Upper lobe of left lung (tissue), 6 donors: Measurements from ENCODE around the gene SMPD3. TPM values are rescaled to one million over a fixed set of nuclear protein-coding genes. Genes with fewer than 3 reads are reported as not detected.

Source experiments
- ATAC-seq, 2 donors: fragments of 200-7000 bp; cut with Tn5 transposase; one replicate each; pipeline ENCODE4 v1.9.1; 2022; ENCODE audit warnings: mild to moderate bottlenecking in 2 of 2, moderate library complexity in 2 of 2; ENCODE audit not compliant: low FRiP score in 2 of 2
- DNase-seq, 2 donors: peaks; one replicate each; pipeline ENCODE4 v3.0.0-alpha.2; 2019 to 2020
- H3K27ac ChIP-seq, 4 donors: fragments of 200-600 bp; sonication (generic); one replicate each; pipeline ENCODE4 v1.5.1; 2016 to 2019
- H3K27me3 ChIP-seq, 4 donors: fragments of 200-600 bp; sonication (generic); one replicate each; pipeline ENCODE4 v1.5.1; 2017 to 2019
- H3K36me3 ChIP-seq, 4 donors: fragments of 200-600 bp; sonication (generic); one replicate each; pipeline ENCODE4 v1.5.1; 2016 to 2019
- H3K4me1 ChIP-seq, 4 donors: fragments of 200-600 bp; sonication (generic); one replicate each; pipeline ENCODE4 v1.5.1; 2018 to 2019
- H3K4me3 ChIP-seq, 4 donors: fragments of 200-600 bp; sonication (generic); one replicate each; pipeline ENCODE4 v1.5.1; 2017 to 2019; ENCODE audit warnings: mild to moderate bottlenecking in 2 of 4, moderate library complexity in 1 of 4
- H3K9me3 ChIP-seq, 4 donors: fragments of 200-600 bp; sonication (generic); one replicate each; pipeline ENCODE4 v1.5.1; 2018 to 2019
- CTCF ChIP-seq, 6 experiments: fragments of 450-650 bp in 4 of 6; fragments of 200-600 bp in 2 of 6; sonication (generic) in 2 of 6; IDR thresholded peaks; one replicate each; pipeline ENCODE4 v1.5.1; 2016 to 2019; ENCODE audit warnings: antibody characterized with exemption in 6 of 6
- EP300 ChIP-seq, 4 donors: sonication (generic); formaldehyde crosslinking; IDR thresholded peaks; one replicate each; pipeline ENCODE4 v1.5.1; 2017; ENCODE audit warnings: antibody characterized with exemption in 4 of 4, control low read depth in 2 of 4
- POLR2A ChIP-seq, 4 donors: fragments of 450-650 bp; IDR thresholded peaks; one replicate each; pipeline ENCODE4 v1.5.1; 2016 to 2017; ENCODE audit warnings: antibody characterized with exemption in 4 of 4, mild to moderate bottlenecking in 2 of 4
- POLR2AphosphoS5 ChIP-seq, 2 donors: sonication (generic); formaldehyde crosslinking; IDR thresholded peaks; one replicate each; pipeline ENCODE4 v1.5.1; 2017; ENCODE audit warnings: antibody characterized with exemption in 2 of 2
- WGBS, 2 donors: methylation state at CpG; one replicate each; pipeline ENCODE4 v1.1.5; 2017 to 2018; 5-methylcytosine and 5-hydroxymethylcytosine counted together
- total RNA-seq, 6 donors: library from RNA; depleted of rRNA in 4 of 6; stranded (reverse); fragments of >200 nt in 4 of 6; gene quantifications; one replicate each; pipeline versions ENCODE4 v1.1.0 to v1.2.1, GENCODE V29; 2016 to 2021
- donor health status: DM: no; HTN: no; CAD: no; lungs with moderate emphysema.
- donor health status: DM: no; HTN: yes; CAD: no; lungs with severe emphysema.

Gene SMPD3
- total RNA-seq, 6 donors from 2014 or later: 1.2 to 10.7 (median 3.2) TPM

- 16 to 22% methylated on average over 11 of the region's 11 CpGs for WGBS, 2 donors
Measured at GRCh38 chr16:68417711-68418301, 30.5 kb downstream of the SMPD3 start.

GRCh38 chr16:68416057-68417046 lies 32.0 kb downstream of the SMPD3 start:
- H3K4me3 ChIP-seq: no peak overlapping the region
- peak; percentile 20 to 62 for DNase-seq
- no peaks in the 10 kb centered on the region for H3K27me3 ChIP-seq
- peak overlapping the region; percentile 69 to 85 (median 84) for H3K27ac ChIP-seq
- H3K36me3 ChIP-seq: no peaks in the 10 kb centered on the region
- 62 to 68% methylated on average over 11 to 15 of the region's 15 CpGs for WGBS, 2 donors
- TF ChIP-seq CTCF (IDR thresholded peaks at IDR 0.05) (no peak), POLR2AphosphoS5 (IDR thresholded peaks at IDR 0.05) (peak; percentile 32 to 37), POLR2A (IDR thresholded peaks at IDR 0.05) (peak in 1 of 4 donors; percentile 32), EP300 (IDR thresholded peaks at IDR 0.05) (peak in 1 of 4 donors; percentile 41)
- H3K9me3 ChIP-seq: no peaks in the 10 kb centered on the region
- H3K4me1 ChIP-seq: peaks cover 14 to 46% (median 30%) of the 10 kb centered on the region in 4 donors
- peak; percentile 28 to 85 for ATAC-seq

More at GRCh38 chr16:68417711-68418301, 30.5 kb downstream of the SMPD3 start:
- no peak overlapping the region for H3K4me3 ChIP-seq
- peak overlapping the region; percentile 69 to 85 (median 84) for H3K27ac ChIP-seq
- ATAC-seq (no peak), DNase-seq (peak in 1 of 2 donors; percentile 71)
- H3K9me3 ChIP-seq: no peaks in the 10 kb centered on the region
- peaks cover 14 to 46% (median 30%) of the 10 kb centered on the region in 4 donors for H3K4me1 ChIP-seq
- no peaks in the 10 kb centered on the region for H3K27me3 ChIP-seq
- TF ChIP-seq CTCF (IDR thresholded peaks at IDR 0.05) (no peak), POLR2AphosphoS5 (IDR thresholded peaks at IDR 0.05) (peak in 1 of 2 donors; percentile 25)
- H3K36me3 ChIP-seq: no peaks in the 10 kb centered on the region

- ATAC-seq (no peak), DNase-seq (no peak)
- H3K4me3 ChIP-seq: no peak overlapping the region
- peak overlapping the region in 3 of 4 donors; percentile 10 to 85 (median 85) for H3K27ac ChIP-seq
- no peaks in the 10 kb centered on the region for H3K36me3 ChIP-seq
- no peaks in the 10 kb centered on the region for H3K9me3 ChIP-seq
- no peaks in the 10 kb centered on the region for H3K27me3 ChIP-seq
- WGBS, 2 donors: 54 to 57% methylated on average over 2 of the region's 2 CpGs
- TF ChIP-seq EP300 (IDR thresholded peaks at IDR 0.05) (no peak), POLR2AphosphoS5 (IDR thresholded peaks at IDR 0.05) (no peak), CTCF (IDR thresholded peaks at IDR 0.05) (no peak), POLR2A (IDR thresholded peaks at IDR 0.05) (no peak)
- peaks cover 14 to 46% (median 30%) of the 10 kb centered on the region in 4 donors for H3K4me1 ChIP-seq
Measured at GRCh38 chr16:68414581-68414980, 33.7 kb downstream of the SMPD3 start.

- H3K4me3 ChIP-seq: no peak overlapping the region
- ATAC-seq: no peak
- no peaks in the 10 kb centered on the region for H3K27me3 ChIP-seq
- 93 to 96% methylated on average over 6 of the region's 6 CpGs for WGBS, 2 donors
- H3K36me3 ChIP-seq: no peaks in the 10 kb centered on the region
- TF ChIP-seq POLR2AphosphoS5 (IDR thresholded peaks at IDR 0.05) (no peak), EP300 (IDR thresholded peaks at IDR 0.05) (no peak), POLR2A (IDR thresholded peaks at IDR 0.05) (no peak), CTCF (IDR thresholded peaks at IDR 0.05) (no peak)
- no peak overlapping the region for H3K27ac ChIP-seq
- no peaks in the 10 kb centered on the region for H3K9me3 ChIP-seq
- DNase-seq: peak in 1 of 2 donors; percentile 14
- H3K4me1 ChIP-seq: peaks cover 6 to 29% (median 15%) of the 10 kb centered on the region in 4 donors
Measured at GRCh38 chr16:68412061-68412460, 36.2 kb downstream of the SMPD3 start.
